ENCODE results near the gene VANGL2.

VANGL2 gene

DNA sequence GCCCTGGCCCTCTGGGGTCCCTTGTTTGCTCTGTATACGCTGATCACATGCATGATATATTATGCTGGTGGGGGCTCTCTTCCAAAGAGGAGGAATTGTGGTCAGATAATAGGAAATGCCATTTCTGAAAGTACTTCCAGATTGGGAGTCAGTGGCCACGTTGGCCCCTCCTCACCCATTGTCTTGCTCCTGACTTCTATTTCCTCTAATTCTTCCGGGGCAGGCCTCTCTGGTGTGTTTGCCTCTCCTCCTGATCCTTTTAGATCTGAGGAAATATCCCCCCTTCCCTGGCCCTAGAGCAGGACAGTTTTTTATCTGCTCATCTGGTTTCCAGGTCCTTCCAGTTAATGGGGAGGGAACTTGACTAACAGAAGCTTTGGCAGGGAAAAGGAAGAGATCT, 2.9 kb downstream of the VANGL2 start:
- Histone ChIP-seq H2AFZ (ENCODE audit: low read depth, low read length) (no peak overlapping the region), H3K9me3 (ENCODE audit: low read length) (no peaks in the 10 kb centered on the region), H3K27me3 (ENCODE audit: insufficient read depth, low read length) (no peaks in the 10 kb centered on the region), H3K36me3 (ENCODE audit: insufficient read depth, low read length) (peaks cover 33% of the 10 kb centered on the region), H3K4me1 (ENCODE audit: insufficient read depth, low read length) (peaks cover 64% of the 10 kb centered on the region), H3K4me3 (ENCODE audit: low read length) (peak overlapping the region; percentile 84)

- Histone ChIP-seq H3K9me3 (ENCODE audit: low read length) (no peaks in the 10 kb centered on the region), H2AFZ (ENCODE audit: low read depth, low read length) (no peak overlapping the region), H3K4me1 (ENCODE audit: insufficient read depth, low read length) (peaks cover 65% of the 10 kb centered on the region), H3K36me3 (ENCODE audit: insufficient read depth, low read length) (peaks cover 41% of the 10 kb centered on the region), H3K27me3 (ENCODE audit: insufficient read depth, low read length) (no peaks in the 10 kb centered on the region), H3K4me3 (ENCODE audit: low read length) (no peak overlapping the region)
Observed at GRCh38 chr1:160404094-160404493, 3.7 kb downstream of the VANGL2 start.

DNA sequence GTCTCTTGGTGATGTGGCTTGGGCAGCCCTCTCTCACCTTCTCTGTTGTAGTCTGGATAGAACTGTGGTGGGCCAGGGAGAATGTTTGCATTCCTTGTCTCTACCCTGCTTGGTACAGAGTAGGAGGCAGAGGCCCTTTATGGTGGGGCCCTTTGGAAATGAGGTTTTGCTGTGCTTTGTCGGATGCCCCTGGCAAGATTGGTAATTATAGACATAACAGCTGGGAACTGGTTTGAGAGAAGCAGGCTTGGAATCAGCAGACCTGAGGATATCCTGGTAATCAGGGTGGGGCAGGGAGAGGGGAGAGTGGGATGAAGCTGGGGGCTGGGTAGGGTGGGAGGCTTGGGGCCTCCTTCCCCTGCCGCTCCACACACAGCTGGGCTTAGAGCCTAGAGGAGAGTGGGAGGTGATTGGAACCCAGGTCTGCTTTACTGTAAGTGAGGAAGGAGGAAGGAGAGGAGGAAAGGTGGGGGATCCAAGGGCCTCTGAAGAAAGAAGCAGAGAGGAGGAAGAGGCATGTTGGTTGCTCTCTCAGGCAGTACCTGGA, 5.0 kb downstream of the VANGL2 start:
- Histone ChIP-seq H3K4me1 (ENCODE audit: insufficient read depth, low read length) (peaks cover 69% of the 10 kb centered on the region), H3K27me3 (ENCODE audit: insufficient read depth, low read length) (no peaks in the 10 kb centered on the region), H3K4me3 (ENCODE audit: low read length) (no peak overlapping the region), H3K9me3 (ENCODE audit: low read length) (no peaks in the 10 kb centered on the region), H2AFZ (ENCODE audit: low read depth, low read length) (no peak overlapping the region), H3K36me3 (ENCODE audit: insufficient read depth, low read length) (peaks cover 41% of the 10 kb centered on the region)

DNA sequence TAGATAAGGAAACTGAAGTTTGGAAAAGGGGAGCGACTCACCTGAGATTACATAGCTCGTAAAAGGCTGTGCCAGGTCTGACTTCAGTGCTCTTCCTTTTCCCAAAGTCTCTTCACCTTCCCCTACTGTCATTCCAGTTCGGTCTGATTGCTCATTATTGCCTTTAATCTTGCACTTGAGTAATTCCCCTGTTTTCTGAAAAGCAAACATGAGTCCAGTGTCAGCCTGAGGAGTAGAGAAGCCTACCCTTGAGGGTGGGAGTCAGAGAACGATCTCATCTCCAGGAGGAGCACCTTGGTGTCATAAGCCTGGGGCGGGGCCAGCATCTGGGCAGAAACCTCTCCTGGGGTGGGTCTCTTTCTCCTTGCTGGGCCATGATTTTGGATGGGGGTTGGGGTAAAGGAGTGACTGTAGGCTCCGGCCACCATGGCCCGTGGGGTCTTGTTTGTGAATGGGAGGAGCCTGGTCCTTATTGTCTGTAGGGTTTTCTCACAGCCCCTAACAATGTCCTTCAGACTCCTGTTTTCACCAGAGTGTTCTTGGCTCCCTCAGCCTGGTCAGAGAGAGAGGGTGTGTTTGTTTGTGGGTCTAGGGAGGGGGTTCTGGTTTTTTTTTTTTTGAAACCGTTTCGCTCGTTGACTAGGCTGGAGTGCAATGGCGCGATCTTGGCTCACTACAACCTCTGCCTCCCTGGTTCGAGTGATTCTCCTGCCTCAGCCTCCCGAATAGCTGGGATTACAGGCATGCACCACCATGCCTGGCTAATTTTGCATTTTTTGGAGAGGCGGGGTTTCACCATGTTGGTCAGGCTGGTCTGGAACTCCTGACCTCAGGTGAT, 6.0 kb downstream of the VANGL2 start:
- no peaks in the 10 kb centered on the region for H3K27me3 ChIP-seq (ENCODE audit: insufficient read depth, low read length)

GRCh38 chr1:160407839-160408801, 7.8 kb downstream of the VANGL2 start:
- Histone ChIP-seq H3K9me3 (ENCODE audit: low read length) (no peaks in the 10 kb centered on the region), H3K4me1 (ENCODE audit: insufficient read depth, low read length) (peaks cover 79% of the 10 kb centered on the region), H3K4me3 (ENCODE audit: low read length) (no peak overlapping the region), H3K27me3 (ENCODE audit: insufficient read depth, low read length) (no peaks in the 10 kb centered on the region), H2AFZ (ENCODE audit: low read depth, low read length) (no peak overlapping the region), H3K36me3 (ENCODE audit: insufficient read depth, low read length) (peaks cover 43% of the 10 kb centered on the region)

More for the DNA sequence above, 6.0 kb downstream of the VANGL2 start:
- Histone ChIP-seq H2AFZ (ENCODE audit: low read depth, low read length) (no peak overlapping the region), H3K9me3 (ENCODE audit: low read length) (no peaks in the 10 kb centered on the region), H3K4me3 (ENCODE audit: low read length) (no peak overlapping the region), H3K36me3 (ENCODE audit: insufficient read depth, low read length) (peaks cover 41% of the 10 kb centered on the region), H3K4me1 (ENCODE audit: insufficient read depth, low read length) (peaks cover 74% of the 10 kb centered on the region)

DNA sequence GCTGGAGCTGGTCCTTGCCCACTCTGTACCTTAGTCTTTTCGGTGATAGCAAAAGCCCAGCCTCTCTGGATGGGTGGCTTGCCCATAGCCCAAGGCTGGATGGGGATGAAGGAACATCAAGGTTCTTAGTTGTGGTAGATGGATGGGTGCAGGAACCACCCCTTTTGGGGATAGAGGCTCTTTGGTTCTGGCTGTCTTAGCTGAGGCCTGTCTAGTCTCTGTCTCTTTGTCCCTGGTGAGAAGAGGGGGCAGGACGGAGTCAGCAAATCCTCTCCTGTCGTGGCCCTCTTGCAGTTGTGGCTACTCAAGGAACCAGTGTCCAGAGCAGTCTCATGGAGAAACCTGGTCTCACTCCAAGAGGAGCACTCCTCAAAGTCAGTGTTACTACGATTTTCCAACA, 8.5 kb downstream of the VANGL2 start:
- peaks cover 49% of the 10 kb centered on the region for H3K36me3 ChIP-seq (ENCODE audit: insufficient read depth, low read length)

DNA sequence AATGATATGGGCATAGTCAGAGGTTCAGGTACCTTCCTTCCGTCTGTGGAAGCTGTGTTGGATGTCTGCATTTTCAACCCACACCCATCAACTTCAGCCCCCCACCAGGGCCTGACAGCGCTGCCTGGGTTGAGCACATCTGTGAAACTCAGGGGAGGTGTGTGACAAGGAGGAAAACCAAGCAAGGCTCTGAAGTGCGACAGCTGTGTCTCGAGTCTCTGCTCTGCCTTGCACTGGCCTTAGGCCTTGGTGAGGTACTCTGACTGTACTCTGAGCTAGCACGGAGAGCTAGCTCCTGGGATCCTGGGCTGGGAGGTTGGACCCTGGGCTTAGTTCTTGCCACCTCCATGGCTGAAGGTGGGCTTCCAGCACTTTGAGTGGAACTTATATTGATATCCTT, 9.1 kb downstream of the VANGL2 start:
- Histone ChIP-seq H3K27me3 (ENCODE audit: insufficient read depth, low read length) (no peaks in the 10 kb centered on the region), H3K36me3 (ENCODE audit: insufficient read depth, low read length) (peaks cover 49% of the 10 kb centered on the region)

More for the DNA sequence above, 8.5 kb downstream of the VANGL2 start:
- Histone ChIP-seq H2AFZ (ENCODE audit: low read depth, low read length) (no peak overlapping the region), H3K4me3 (ENCODE audit: low read length) (no peak overlapping the region), H3K9me3 (ENCODE audit: low read length) (no peaks in the 10 kb centered on the region), H3K27me3 (ENCODE audit: insufficient read depth, low read length) (no peaks in the 10 kb centered on the region), H3K4me1 (ENCODE audit: insufficient read depth, low read length) (peaks cover 77% of the 10 kb centered on the region)

GRCh38 chr1:160410406-160411005, 10.1 kb downstream of the VANGL2 start:
- H3K4me3 ChIP-seq (ENCODE audit: low read length), result peak overlapping the region; percentile 45
- H3K9me3 ChIP-seq (ENCODE audit: low read length), result no peaks in the 10 kb centered on the region

More for the DNA sequence above, 9.1 kb downstream of the VANGL2 start:
- H3K9me3 ChIP-seq (ENCODE audit: low read length), result no peaks in the 10 kb centered on the region
- peaks cover 76% of the 10 kb centered on the region for H3K4me1 ChIP-seq (ENCODE audit: insufficient read depth, low read length)
- H2AFZ ChIP-seq (ENCODE audit: low read depth, low read length), result no peak overlapping the region
- peak overlapping the region; percentile 45 for H3K4me3 ChIP-seq (ENCODE audit: low read length)

GRCh38 chr1:160411271-160412027, 11.1 kb downstream of the VANGL2 start:
- Histone ChIP-seq H3K36me3 (ENCODE audit: insufficient read depth, low read length) (peaks cover 50% of the 10 kb centered on the region), H2AFZ (ENCODE audit: low read depth, low read length) (no peak overlapping the region), H3K4me3 (ENCODE audit: low read length) (peak overlapping the region; percentile 11), H3K4me1 (ENCODE audit: insufficient read depth, low read length) (peaks cover 72% of the 10 kb centered on the region), H3K27me3 (ENCODE audit: insufficient read depth, low read length) (no peaks in the 10 kb centered on the region), H3K9me3 (ENCODE audit: low read length) (no peaks in the 10 kb centered on the region)

More at GRCh38 chr1:160410406-160411005, 10.1 kb downstream of the VANGL2 start:
- H3K27me3 ChIP-seq (ENCODE audit: insufficient read depth, low read length), result no peaks in the 10 kb centered on the region
- no peak overlapping the region for H2AFZ ChIP-seq (ENCODE audit: low read depth, low read length)
- H3K36me3 ChIP-seq (ENCODE audit: insufficient read depth, low read length), result peaks cover 48% of the 10 kb centered on the region
- H3K4me1 ChIP-seq (ENCODE audit: insufficient read depth, low read length), result peaks cover 72% of the 10 kb centered on the region

DNA sequence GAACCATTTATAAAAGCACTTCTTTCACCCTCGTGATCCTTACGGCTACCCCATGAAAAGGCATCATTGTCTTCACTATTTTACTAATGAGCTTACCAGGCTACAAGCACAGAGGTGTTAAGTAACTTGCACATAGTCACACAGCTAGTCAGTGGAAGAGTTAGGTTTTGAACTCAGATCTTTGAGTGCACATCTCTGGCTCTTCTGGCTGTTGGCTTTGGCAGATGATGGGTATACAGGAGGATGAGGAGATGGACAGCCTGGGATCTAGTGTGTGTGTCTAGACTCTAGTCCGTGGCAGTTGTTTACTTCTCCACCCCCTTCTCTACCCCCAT, 11.6 kb downstream of the VANGL2 start:
- no peaks in the 10 kb centered on the region for H3K9me3 ChIP-seq (ENCODE audit: low read length)
- H2AFZ ChIP-seq (ENCODE audit: low read depth, low read length), result no peak overlapping the region
- H3K27me3 ChIP-seq (ENCODE audit: insufficient read depth, low read length), result no peaks in the 10 kb centered on the region
- peaks cover 55% of the 10 kb centered on the region for H3K36me3 ChIP-seq (ENCODE audit: insufficient read depth, low read length)
- H3K4me3 ChIP-seq (ENCODE audit: low read length), result peak overlapping the region; percentile 11
- peaks cover 70% of the 10 kb centered on the region for H3K4me1 ChIP-seq (ENCODE audit: insufficient read depth, low read length)

DNA sequence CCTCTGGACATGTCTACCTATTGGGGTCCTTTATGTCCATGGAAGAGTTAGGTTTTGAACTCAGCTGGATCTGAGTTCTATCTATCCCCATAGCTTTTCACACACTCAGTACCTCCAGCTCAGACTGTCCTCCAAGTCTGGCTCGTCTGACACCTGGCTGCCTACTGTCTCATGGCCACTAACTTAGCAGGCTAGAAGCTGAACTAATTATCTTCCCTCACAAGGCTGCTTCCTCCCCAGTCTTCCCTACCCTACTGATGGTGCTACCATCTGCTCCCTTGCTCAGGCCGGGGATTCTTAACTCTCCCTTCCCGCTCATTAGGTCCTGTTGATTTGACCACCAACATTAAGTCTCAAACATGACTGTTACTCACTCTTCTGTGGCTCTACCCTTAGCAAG, 13.4 kb downstream of the VANGL2 start:
- peaks cover 54% of the 10 kb centered on the region for H3K4me1 ChIP-seq (ENCODE audit: insufficient read depth, low read length)
- no peak overlapping the region for H2AFZ ChIP-seq (ENCODE audit: low read depth, low read length)
- H3K36me3 ChIP-seq (ENCODE audit: insufficient read depth, low read length), result peaks cover 52% of the 10 kb centered on the region
- H3K9me3 ChIP-seq (ENCODE audit: low read length), result no peaks in the 10 kb centered on the region
- no peak overlapping the region for H3K4me3 ChIP-seq (ENCODE audit: low read length)
- H3K27me3 ChIP-seq (ENCODE audit: insufficient read depth, low read length), result no peaks in the 10 kb centered on the region

- Histone ChIP-seq H3K27me3 (ENCODE audit: insufficient read depth, low read length) (no peaks in the 10 kb centered on the region), H3K36me3 (ENCODE audit: insufficient read depth, low read length) (peaks cover 59% of the 10 kb centered on the region), H3K4me1 (ENCODE audit: insufficient read depth, low read length) (peaks cover 42% of the 10 kb centered on the region), H3K9me3 (ENCODE audit: low read length) (no peaks in the 10 kb centered on the region), H3K4me3 (ENCODE audit: low read length) (no peak overlapping the region), H2AFZ (ENCODE audit: low read depth, low read length) (no peak overlapping the region)
Observed at GRCh38 chr1:160414881-160415280, 14.5 kb downstream of the VANGL2 start.

Measured in neuron (in vitro differentiated cells).